ENCODE results near the gene TCP11L2. TPM values are rescaled to one million over a fixed set of nuclear protein-coding genes. Genes with fewer than 3 reads are reported as not detected.

TCP11L2 gene
- total RNA-seq, 4 donors from 2014 or later = 22.3 to 59.7 (median 45.2) TPM

DNA sequence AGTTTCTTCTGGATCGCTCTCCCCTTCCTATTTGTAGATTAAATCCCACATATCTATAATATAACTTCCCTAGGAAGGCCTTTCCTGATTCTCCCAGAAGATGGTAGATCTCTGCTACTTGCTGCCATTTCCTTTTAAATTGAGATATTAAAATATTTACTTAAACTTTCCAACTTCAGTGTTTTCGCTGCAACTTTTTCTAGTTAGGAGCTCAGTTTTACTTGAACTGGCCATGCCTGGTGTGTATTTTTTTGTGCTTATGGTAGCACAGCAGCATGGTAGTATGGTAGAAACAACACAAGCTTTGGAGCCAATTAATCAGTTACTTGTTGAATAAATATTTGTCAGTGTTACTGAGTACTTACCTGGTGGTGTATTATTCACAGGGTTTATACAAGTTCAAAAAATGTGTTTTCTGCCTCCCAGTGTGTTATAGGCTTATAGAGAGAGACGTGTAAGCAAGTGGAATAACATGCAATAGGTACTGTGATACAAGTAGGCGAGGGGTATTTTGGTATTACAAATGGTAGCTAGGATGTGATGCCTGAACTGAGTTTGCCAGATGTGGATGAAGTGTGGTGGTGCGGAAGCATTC, 58.0 kb downstream of the TCP11L2 start:
- intact Hi-C loops (cut with DNase I; ENCODE audit: low total_unique reads) = no loop called here
- Histone ChIP-seq H3K36me3 (no peaks in the 10 kb centered on the region), H3K4me1 (peaks cover 0 to 6% of the 10 kb centered on the region in 2 donors), H3K27ac (no peak overlapping the region), H3K4me3 (no peak overlapping the region), H3K9me3 (no peaks in the 10 kb centered on the region), H3K27me3 (no peaks in the 10 kb centered on the region)
- DNase-seq = no peak
- no peak for TF ChIP-seq POLR2A (IDR thresholded peaks at IDR 0.05)
- TF ChIP-seq, protein P1, sequence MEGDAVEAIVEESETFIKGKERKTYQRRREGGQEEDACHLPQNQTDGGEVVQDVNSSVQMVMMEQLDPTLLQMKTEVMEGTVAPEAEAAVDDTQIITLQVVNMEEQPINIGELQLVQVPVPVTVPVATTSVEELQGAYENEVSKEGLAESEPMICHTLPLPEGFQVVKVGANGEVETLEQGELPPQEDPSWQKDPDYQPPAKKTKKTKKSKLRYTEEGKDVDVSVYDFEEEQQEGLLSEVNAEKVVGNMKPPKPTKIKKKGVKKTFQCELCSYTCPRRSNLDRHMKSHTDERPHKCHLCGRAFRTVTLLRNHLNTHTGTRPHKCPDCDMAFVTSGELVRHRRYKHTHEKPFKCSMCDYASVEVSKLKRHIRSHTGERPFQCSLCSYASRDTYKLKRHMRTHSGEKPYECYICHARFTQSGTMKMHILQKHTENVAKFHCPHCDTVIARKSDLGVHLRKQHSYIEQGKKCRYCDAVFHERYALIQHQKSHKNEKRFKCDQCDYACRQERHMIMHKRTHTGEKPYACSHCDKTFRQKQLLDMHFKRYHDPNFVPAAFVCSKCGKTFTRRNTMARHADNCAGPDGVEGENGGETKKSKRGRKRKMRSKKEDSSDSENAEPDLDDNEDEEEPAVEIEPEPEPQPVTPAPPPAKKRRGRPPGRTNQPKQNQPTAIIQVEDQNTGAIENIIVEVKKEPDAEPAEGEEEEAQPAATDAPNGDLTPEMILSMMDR (IDR thresholded peaks at IDR 0.05) = no peak

DNA sequence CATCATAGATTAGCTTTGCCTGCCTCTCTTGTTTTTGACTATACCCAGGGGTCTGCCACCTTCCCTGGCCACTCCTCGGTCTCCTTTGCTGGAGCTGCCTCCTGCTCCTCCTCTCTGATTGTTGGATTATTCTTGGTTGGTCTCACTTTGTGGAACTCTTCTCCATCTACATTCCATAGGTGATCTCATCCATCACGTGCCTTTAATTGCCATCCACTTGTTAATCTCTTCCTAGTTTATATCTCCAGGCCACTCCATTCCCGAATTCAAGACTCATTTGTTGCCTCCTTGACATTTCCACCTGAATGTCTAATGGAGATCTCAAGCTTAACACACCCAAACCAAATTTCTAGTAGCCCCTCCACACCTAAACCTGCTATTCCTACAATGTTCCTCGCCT, 60.4 kb downstream of the TCP11L2 start:
- no peak for DNase-seq
- intact Hi-C loops (cut with DNase I; ENCODE audit: low total_unique reads) = no loop called here
- no peak overlapping the region for H3K27ac ChIP-seq
- no peaks in the 10 kb centered on the region for H3K27me3 ChIP-seq
- peaks cover 0 to 6% of the 10 kb centered on the region in 2 donors for H3K4me1 ChIP-seq
- no peaks in the 10 kb centered on the region for H3K36me3 ChIP-seq
- no peak overlapping the region for H3K4me3 ChIP-seq
- TF ChIP-seq POLR2A (IDR thresholded peaks at IDR 0.05) = no peak
- TF ChIP-seq, protein P1 (IDR thresholded peaks at IDR 0.05) = no peak
- H3K9me3 ChIP-seq = no peaks in the 10 kb centered on the region

DNA sequence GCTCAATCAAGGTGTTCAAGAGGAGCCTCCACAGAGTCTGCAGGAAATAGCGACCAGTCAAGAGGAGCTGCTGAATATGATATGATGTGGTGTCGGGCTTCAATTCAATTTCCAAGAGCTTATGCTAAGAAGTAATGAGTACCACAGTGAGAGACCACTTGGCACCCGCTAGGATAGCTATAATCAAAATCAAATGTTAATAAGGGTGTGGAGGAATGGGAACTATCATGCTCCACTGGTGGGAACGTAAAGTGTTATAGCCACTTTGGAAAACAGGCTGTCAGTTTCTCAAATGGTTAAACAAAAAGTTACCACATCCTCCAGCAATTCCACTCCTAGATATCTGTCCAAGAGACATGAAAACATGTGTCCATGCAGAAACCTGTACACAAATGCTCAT, 61.7 kb downstream of the TCP11L2 start:
- Histone ChIP-seq H3K4me3 (no peak overlapping the region), H3K9me3 (no peaks in the 10 kb centered on the region), H3K4me1 (no peaks in the 10 kb centered on the region), H3K27ac (no peak overlapping the region), H3K36me3 (no peaks in the 10 kb centered on the region), H3K27me3 (no peaks in the 10 kb centered on the region)
- TF ChIP-seq, protein P1 (IDR thresholded peaks at IDR 0.05) = no peak
- no peak for TF ChIP-seq POLR2A (IDR thresholded peaks at IDR 0.05)
- DNase-seq = no peak
- intact Hi-C loops (cut with DNase I; ENCODE audit: low total_unique reads) = no loop called here

DNA sequence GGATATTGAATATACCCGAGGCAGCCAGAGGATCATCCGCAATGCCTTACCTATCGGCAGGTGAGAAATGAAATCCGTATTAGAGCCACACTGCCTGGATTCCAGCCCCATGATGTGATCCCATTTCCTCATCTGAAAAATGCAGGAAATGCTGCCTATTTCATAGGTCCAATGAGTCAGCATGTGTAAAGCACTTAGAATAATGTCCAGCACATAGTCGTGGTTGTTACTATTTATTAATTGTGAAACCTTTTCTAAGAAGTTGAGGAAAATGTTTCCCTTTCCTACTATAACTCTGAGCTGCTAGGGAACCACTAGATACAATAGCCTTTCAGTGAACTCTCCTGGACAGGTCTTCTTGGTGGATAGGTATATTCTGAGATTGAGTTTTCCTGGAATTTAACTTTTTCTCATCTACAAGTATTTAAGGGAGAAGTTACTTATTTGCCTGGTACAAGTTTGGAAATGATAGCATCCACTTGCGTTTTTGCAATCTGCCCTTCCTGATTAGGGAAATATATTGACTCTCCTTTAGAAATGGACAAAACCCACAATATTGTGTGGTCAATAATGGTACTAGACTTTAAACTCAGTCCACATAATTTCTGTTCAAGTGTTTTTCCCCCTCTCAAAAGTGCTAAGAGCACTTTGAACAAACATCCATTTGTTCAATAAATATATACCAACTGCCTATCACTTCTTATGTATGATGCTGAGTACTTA, 67.3 kb downstream of the TCP11L2 start:
- Histone ChIP-seq H3K27me3 (no peaks in the 10 kb centered on the region), H3K27ac (no peak overlapping the region), H3K4me3 (no peak overlapping the region), H3K4me1 (no peaks in the 10 kb centered on the region), H3K36me3 (no peaks in the 10 kb centered on the region), H3K9me3 (no peaks in the 10 kb centered on the region)
- TF ChIP-seq POLR2A (IDR thresholded peaks at IDR 0.05) = no peak
- TF ChIP-seq, protein P1 (IDR thresholded peaks at IDR 0.05) = no peak
- no peak for DNase-seq
- intact Hi-C loops (cut with DNase I; ENCODE audit: low total_unique reads) = no loop called here

DNA sequence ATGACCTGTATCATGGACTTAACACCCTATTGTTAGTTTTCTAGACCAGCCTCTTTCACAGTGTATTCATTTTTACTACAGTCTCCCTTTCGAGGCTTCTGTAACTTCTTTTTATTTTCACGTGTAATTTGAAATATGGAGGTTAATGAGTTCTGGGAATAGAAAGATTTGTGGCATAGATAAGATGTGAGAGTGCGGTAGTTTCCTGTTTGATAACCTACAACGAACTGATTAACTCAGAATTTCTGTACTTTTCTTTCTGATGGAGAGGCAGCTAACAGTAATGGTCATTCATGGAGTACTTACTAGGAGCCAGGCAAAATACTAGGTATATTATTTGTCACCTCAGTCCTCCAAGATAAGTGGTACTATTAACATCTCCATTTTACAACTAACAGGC, 76.3 kb downstream of the TCP11L2 start:
- intact Hi-C loops (cut with DNase I; ENCODE audit: low total_unique reads) = no loop called here
- Histone ChIP-seq H3K9me3 (no peaks in the 10 kb centered on the region), H3K36me3 (no peaks in the 10 kb centered on the region), H3K4me1 (no peaks in the 10 kb centered on the region), H3K27ac (no peak overlapping the region), H3K27me3 (no peaks in the 10 kb centered on the region), H3K4me3 (no peak overlapping the region)
- no peak for TF ChIP-seq POLR2A (IDR thresholded peaks at IDR 0.05)
- TF ChIP-seq, protein P1 (IDR thresholded peaks at IDR 0.05) = no peak
- no peak for DNase-seq

Data from uterus (tissue), 4 donors.